SW 1271 (cell line): ENCODE data around the gene MIR17HG.
A peak's percentile ranks its signal among the peaks of the same experiment; 100 is the strongest.

Experiments
- DNase-seq, 2 experiments: peaks; one replicate each; lab custom pipeline; 2025; lab: John Stamatoyannopoulos, UW

The MIR17HG gene

DNA sequence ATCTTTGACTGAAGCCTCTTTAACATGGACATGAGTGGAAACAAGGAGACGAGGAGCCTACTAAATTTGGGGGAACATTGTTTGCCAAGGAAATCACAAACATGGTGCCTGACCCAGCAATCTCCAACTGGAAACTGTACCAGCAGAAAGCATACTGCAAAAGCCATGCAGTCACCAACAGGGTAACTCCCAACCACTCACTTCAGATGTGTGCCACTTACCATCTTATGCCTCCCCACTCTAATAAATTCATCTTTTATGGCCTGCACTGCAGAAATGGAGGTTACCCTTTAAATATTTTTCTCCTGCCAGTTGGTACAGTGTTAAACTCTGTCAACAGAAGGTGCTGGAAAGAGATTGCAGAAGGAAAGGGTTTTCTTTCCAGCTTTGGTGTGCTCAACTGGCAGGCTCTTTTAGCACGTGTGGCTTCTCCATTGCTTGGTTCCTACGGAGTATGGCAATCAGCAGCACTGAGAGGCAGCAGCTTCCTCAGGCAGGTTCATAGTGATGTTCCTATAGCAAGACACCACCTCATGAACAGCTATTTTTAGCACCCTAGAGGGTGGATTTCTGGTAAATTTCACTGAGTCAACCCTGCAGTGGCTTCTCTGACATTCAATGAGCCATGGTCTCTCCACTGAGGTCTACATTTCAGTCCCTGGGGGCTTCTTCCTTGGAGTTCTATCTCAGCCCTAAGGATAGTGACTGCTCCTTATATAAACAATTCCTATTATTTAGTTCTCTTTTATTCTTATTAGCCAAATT lies 21.4 kb downstream of the MIR17HG start:
- no peak for DNase-seq

DNA sequence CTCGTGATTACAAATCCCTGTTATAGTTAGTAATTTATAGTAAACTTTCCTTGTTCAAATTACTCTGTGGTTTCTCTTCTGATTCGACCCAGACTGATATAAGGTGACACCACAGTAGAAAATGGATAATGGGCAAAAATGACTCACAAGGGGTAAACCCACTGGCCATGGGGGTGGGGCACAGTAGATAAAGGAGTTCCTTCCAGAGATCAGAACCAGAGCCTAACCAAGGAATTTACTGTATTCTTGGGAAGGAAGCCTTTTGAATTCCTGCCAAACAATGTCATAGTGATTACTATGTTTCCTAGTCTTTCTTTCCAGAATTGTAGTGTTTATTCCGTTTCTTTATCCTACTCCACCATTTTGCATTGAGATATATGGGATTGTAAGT lies 21.9 kb downstream of the MIR17HG start:
- DNase-seq, result no peak

DNA sequence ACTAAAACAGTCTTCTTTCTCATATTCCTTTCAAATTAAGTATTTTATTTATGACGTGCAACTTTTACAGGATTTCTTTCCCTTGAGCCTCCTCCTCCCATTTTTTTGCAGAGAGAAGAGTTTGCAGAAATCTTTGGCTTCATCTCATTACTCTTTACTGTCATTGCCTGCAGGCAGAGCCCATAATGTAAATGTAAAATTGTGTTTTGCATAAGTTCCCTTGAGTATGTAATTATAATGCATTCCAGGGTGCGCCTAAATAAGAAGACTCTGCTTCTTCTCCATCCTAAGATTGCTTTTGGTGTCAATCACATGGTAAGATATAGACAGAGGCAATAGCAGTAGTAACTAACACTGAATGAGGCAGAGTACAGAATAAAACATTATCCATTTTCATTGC lies 23.0 kb downstream of the MIR17HG start:
- DNase-seq, result no peak

DNA sequence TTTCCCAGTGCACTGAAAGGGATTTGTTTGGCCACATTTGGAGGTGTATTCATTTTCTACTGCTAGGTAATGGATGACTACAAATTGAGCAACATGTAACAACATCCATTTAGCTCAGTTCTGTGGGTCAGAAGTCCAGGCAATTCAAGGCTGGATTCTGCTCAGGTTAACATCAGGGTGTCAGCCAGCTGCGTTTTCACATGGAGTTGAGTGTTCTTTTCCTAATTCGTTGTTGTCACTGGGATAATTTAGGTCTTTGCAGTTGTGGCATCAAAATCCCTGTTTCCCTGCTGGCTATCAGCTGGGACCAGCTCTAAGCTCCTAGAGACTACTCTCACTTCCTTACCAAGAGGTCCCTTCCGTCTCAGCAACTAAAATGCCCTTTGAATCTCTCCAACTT lies 25.4 kb downstream of the MIR17HG start:
- DNase-seq, result no peak

DNA sequence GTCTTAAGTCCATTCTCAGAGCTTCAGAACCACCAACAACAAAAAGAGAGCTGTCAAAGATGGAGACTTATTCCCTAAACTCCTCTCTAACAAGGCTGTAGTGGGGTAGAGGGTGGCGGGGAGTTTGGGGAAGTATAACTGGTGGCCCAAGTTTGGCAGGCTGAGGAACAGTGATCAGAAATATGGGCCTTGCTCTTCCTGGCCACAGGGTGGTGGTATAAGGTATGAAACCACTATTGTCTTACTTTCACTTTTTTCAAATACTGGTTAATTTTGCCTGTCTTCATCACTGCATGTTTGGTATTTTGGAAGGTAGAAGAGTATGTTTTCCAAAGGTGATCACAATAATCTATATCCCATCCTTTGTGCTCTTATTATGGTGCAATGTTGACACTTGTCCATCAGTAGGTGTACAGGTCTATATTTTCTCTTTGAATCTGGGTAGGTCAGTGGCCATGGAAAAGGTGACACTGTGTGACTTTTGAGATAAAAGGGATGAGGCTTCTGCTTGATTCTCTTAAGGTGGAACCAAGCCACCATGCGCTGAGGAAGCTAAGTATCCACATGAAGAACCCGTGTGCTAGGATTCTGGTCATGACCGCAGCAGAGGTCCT lies 27.7 kb downstream of the MIR17HG start:
- no peak for DNase-seq

DNA sequence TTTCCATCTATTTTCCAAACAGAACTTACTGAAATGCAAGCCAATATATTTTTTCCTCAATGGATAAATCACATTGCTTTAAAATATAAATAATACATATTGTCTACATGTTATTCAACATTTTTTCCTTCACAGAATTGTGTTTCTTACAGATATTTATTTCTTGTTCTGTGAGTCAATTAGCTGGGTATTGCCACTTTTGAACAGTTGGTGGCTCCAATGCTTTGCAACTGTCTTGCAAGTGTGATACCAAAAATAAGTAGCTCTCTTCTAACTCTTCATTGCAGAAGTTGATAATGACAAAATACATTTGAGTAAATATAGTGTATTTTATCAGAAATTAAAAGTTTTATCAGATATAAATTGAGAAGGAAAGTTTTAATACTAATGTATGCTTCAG lies 33.9 kb downstream of the MIR17HG start:
- DNase-seq, result no peak

DNA sequence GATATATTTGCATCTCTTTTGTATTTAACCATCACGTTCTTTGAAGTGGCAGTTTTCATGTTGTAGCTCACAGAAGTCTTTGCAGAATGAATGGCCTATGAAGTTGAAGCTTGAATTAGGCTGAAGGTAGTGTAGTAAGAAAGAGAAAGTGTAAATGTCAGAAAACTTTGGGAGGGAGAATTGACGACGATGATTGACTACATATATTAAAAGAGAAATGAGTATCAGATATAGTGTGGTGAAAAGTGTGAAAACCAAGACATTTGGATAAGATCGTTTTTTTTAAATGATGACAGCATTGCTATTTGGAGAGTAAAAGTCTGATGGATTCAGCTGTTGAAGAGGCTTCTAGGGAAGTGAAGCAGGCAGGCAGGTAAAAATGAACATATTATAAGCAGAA lies 36.3 kb downstream of the MIR17HG start:
- no peak for DNase-seq

DNA sequence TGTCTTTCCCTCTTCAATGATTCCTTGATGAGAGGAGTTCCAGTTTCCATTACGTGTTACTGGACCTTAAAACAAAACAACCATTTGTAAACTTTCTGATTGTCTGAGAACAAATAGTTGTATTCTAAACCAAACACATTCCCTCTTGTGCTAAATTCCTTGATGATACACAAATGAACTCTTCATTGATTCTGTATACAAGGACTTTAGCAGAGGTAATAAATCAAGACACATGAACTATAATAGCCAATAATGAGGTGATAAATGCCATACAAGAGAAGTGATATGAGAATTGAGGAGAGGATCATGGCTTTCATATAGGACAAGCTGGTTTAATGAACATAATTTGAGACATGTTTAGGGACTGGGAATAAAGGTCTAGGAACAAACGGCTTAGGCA lies 37.4 kb downstream of the MIR17HG start:
- no peak for DNase-seq

DNA sequence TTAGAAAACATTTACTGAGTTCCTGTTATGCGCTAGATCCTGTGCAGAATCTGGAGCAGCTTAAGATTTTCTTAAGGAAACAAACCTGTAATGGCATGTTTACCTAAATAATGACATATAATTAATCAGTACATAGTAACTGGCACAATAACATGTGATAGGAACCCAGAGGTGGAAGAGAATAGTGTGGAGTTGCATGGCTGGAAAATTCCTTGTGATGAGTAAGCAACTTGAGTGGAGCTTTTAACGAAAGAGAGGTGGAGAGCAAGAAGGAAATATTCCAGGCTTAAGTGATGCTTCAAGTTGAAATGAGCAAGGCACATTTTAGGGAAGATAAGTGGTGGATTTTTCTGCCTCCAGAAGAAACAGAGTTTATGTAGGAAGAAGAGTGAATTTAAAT lies 41.7 kb downstream of the MIR17HG start:
- DNase-seq, result no peak

DNA sequence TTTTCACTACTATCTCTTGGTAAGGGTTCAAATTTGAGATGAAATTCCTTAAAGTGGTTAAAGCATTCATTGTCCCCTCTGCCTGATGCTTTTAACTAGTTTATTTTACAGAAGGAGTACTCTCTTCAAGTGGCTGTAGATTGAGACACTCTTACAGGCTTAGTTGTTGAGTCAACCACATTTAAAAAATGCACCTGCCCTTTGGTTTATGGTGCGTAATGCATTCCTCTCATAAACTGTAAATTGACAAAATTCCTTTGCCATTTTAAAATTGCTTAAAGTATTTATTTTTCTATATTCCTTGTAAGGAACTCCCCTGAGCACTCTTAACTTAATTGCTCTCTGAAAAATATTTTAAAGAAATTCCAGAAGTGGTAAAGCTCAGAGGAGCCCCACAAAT lies 50.1 kb downstream of the MIR17HG start:
- DNase-seq, result no peak

DNA sequence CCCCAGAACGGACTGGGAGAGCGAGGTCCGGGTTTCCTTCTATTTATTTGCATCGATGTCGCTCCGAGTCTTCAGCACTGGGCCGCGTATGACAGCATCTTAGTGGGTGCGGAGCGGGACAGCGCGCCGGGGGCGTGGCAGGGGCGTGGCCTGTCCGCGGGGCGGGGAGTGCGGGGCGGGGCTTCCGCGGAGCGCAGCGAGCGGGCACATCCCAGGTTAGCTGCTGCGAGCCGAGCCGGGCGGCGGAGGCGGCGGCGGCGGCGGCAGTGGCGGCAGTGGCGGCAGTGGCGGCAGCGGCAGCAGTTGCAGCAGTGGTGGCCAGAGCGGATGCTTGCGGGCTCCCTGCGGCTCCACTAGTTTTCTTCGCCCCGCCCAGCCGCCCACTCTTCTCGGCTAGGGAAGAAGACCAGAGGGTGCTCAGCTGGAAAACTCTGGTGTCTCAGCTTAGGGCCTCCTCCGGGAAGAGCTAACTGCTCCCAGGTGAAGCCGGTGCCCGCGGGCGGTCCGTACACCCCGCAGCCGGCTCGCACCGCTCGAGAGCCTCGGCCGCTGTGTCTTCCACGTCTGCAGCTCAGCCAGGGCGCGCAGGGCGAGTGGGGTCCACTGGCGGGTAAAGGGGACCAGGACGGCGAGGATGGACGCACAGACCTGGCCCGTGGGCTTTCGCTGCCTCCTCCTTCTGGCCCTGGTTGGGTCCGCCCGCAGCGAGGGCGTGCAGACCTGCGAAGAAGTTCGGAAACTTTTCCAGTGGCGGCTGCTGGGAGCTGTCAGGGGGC lies 51.1 kb downstream of the MIR17HG start, which contains the start of gene GPC5:
TSS of gene GPC5 (plus strand) at position 209 of the 776 bp plus-strand sequence.
- DNase-seq, result peak; percentile 3 to 30

DNA sequence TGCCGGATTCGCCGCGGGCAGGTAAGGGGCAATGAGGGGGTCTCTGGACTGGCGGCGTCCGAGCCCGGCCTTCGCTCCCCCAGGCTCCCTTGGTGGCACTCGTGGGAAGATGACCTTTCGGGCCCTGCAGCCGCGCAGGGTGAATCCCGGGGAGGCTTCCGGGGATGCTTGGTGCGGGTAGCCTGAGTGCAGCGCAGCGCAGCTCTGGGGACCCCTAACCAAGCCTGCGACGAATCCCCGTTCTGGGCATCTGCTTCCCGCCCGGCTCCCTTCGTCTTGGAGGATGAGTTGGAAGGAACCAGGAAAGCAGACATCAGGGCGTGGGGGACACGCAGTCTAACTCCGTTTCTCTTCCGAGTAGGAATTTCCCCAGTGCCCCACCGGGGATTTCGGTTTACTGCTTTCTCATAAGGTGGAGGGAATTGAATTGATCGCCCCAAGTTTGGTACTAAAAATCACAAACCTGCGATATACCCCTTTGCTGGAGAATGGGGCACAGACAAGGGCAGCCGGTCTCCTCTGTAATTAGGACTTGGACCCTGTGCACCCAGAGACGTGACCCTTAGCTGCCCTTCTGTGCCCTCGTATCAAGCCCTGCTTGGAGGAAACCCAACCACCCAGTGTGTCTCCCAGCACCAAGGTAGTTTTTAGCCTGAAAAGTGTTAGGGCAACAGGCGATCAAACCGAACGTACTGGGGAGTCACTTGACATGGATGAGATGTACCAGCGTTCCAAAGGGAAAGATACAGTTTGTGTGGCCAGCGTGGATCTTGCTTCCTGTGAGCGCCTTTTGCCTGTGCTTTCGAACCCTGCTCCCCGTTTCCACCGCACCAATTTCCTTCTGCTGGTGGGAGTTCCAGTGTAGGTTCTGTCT lies 51.9 kb downstream of the MIR17HG start:
- DNase-seq, result no peak

DNA sequence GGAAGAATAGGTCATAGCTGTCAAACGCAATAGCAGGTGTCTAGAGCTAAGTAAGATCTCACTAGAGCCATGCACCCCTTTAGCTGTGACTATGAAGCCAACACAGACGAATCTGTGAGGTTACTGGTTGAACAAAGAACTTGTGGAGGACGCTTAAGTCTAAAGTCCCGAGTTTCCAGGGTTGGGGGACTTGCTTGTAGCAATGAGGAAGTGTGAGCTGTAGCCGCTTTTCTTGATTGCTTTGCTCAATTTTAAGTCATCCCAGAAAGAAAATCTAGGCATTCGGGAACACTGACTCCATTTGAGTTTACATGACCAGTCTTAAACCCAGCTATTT lies 52.5 kb downstream of the MIR17HG start:
- DNase-seq, result no peak

DNA sequence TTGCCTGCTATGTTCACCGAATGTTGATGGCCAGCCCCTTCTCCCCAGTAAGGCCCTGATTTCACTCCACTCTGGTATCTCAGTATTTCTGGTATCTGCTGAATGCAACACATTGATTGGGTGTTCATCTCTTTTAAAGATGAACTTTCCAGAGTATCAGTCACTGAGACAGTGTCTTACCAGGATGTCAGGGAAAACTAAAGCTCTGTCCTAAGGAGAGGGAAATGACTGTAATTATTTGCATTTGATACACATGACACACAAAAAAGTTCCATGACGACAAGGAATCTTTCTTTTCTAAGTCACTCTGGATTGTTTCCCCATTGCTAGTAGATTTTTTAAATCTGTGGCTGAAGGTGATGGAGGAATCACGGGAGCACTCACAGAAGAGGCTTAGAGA lies 53.2 kb downstream of the MIR17HG start:
- no peak for DNase-seq

DNA sequence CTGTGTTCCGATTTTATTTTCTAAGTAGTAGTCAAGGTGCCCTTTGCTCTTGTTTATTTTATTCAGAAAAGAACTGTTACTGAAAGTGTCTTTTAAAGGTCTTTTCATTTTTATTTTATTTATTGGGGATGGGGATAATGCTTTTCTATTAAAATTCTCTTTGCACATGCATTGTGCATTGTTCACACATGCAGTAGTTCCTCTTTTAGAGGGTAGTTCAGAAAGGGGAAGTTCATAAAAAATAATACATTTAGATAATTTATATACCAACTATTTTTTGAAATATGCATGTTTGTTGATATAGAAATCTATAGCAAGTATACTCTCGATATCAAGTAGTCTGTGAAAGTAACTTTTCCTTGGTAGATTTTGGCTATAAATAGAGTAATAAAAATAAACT lies 54.4 kb downstream of the MIR17HG start:
- no peak for DNase-seq
